A673 (cell line): ENCODE measurements around the gene HFM1. TPM values are rescaled to one million over a fixed set of nuclear protein-coding genes. Genes with fewer than 3 reads are reported as not detected.

Experiments
- BruUV-seq: library from RNA; stranded (reverse); fragments of 400-500 nt; replicated peaks from 2 replicates; lab custom pipeline; 2021; lab: Mats Ljungman, UMichigan
- CTCF ChIA-PET: fragments of 300-600 bp; sonication (Branson Sonifier 250); formaldehyde crosslinking; loops from one replicate; lab custom pipeline; 2022; ENCODE audit warnings: antibody characterized with exemption; lab: Charles Lee
- POLR2A ChIA-PET: fragments of 300-600 bp; sonication (Branson Sonifier 250); formaldehyde crosslinking; loops from one replicate; lab custom pipeline; 2022; ENCODE audit warnings: antibody characterized with exemption; ENCODE audit not compliant: low non-redundant PET; lab: Charles Lee
- DNase-seq: peaks from one replicate; pipeline ENCODE4 v3.0.0-alpha.2; 2015; ENCODE audit warnings: low spot score
- H3K27ac ChIP-seq: fragments of 200-600 bp; sonication (generic); 2 replicates; pipeline ENCODE4 v1.5.1; 2016; ENCODE audit warnings: mixed run types, low read depth, mild to moderate bottlenecking, mixed read lengths, antibody characterized with exemption, low read length; ENCODE audit not compliant: poor library complexity, severe bottlenecking
- H3K27me3 ChIP-seq: fragments of 200-600 bp; sonication (generic); replicated peaks from 2 replicates; pipeline ENCODE4 v1.6.1; 2017; ENCODE audit warnings: mixed run types, low read depth, mild to moderate bottlenecking, mixed read lengths, antibody characterized with exemption, low read length; ENCODE audit not compliant: insufficient read depth, poor library complexity
- H3K36me3 ChIP-seq: fragments of 200-600 bp; sonication (generic); 2 replicates; pipeline ENCODE4 v1.6.1; 2016; ENCODE audit warnings: mixed run types, mild to moderate bottlenecking, mixed read lengths, antibody characterized with exemption, low read length; ENCODE audit not compliant: insufficient read depth, poor library complexity, severe bottlenecking
- H3K4me1 ChIP-seq: fragments of 200-600 bp; sonication (generic); 2 replicates; pipeline ENCODE4 v1.6.1; 2017; ENCODE audit warnings: mixed run types, mild to moderate bottlenecking, mixed read lengths, antibody characterized with exemption, low read length; ENCODE audit not compliant: insufficient read depth, poor library complexity, severe bottlenecking
- H3K4me3 ChIP-seq: fragments of 200-600 bp; sonication (generic); 2 replicates; pipeline ENCODE4 v1.5.1; 2016; ENCODE audit warnings: low read depth, mixed run types, mild to moderate bottlenecking, mixed read lengths, low read length; ENCODE audit not compliant: poor library complexity, severe bottlenecking
- H3K9me3 ChIP-seq: fragments of 200-600 bp; sonication (generic); 2 replicates; pipeline ENCODE4 v1.6.1; 2016; ENCODE audit warnings: mixed run types, low read depth, mild to moderate bottlenecking, mixed read lengths, antibody characterized with exemption, low read length; ENCODE audit not compliant: poor library complexity, severe bottlenecking
- CTCF ChIP-seq: fragments of 300-800, 200-600 bp; sonication (generic); conservative IDR thresholded peaks from 2 replicates; pipeline ENCODE4 v1.5.1; 2017; ENCODE audit warnings: low read depth, mild to moderate bottlenecking, antibody characterized with exemption, low read length, moderate library complexity, mixed read lengths
- EZH2 ChIP-seq: fragments of 200-600 bp; sonication (generic); IDR thresholded peaks from 2 replicates; pipeline ENCODE4 v1.6.1; 2017; ENCODE audit warnings: borderline replicate concordance, low read depth, mild to moderate bottlenecking, mixed read lengths, antibody characterized with exemption, low read length; ENCODE audit not compliant: poor library complexity, severe bottlenecking
- intact Hi-C: fragments of 100-400 bp; cut with micrococcal nuclease; formaldehyde crosslinking; loops from one replicate; pipeline ENCODE4 v1.10.0; 2022; ENCODE audit not compliant: unreplicated experiment
- total RNA-seq: library from RNA; stranded (reverse); gene quantifications from 2 replicates; pipeline ENCODE4 v1.2.3, GENCODE V29; 2021

Gene HFM1
- total RNA-seq, 1 experiment from 2014 or later, result 0.69 TPM

GRCh38 chr1:91243171-91243570 lies 161.5 kb downstream of the HFM1 start:
- intact Hi-C loops, result no loop called here
- ChIA-PET CTCF (no interaction called here), POLR2A (no interaction called here)
- H3K4me1 ChIP-seq, result no peaks in the 10 kb centered on the region
- no peak overlapping the region for H3K27ac ChIP-seq
- no peak overlapping the region for H3K4me3 ChIP-seq
- no peaks in the 10 kb centered on the region for H3K27me3 ChIP-seq
- H3K9me3 ChIP-seq, result no peaks in the 10 kb centered on the region
- no peak for DNase-seq
- no peak for TF ChIP-seq CTCF
- no TSS peak for BruUV-seq
- H3K36me3 ChIP-seq, result no peaks in the 10 kb centered on the region

- TF ChIP-seq CTCF, result no peak
- no peak for TF ChIP-seq EZH2
- no peaks in the 10 kb centered on the region for H3K9me3 ChIP-seq
- H3K36me3 ChIP-seq, result no peaks in the 10 kb centered on the region
- ChIA-PET POLR2A (no interaction called here), CTCF (no interaction called here)
- intact Hi-C loops, result no loop called here
- no TSS peak for BruUV-seq
- H3K27ac ChIP-seq, result no peak overlapping the region
- no peaks in the 10 kb centered on the region for H3K4me1 ChIP-seq
- DNase-seq, result no peak
- H3K4me3 ChIP-seq, result no peak overlapping the region
- H3K27me3 ChIP-seq, result no peaks in the 10 kb centered on the region
These were observed 170.5 kb downstream of the HFM1 start for GRCh38 chr1:91234181-91234580.

DNA sequence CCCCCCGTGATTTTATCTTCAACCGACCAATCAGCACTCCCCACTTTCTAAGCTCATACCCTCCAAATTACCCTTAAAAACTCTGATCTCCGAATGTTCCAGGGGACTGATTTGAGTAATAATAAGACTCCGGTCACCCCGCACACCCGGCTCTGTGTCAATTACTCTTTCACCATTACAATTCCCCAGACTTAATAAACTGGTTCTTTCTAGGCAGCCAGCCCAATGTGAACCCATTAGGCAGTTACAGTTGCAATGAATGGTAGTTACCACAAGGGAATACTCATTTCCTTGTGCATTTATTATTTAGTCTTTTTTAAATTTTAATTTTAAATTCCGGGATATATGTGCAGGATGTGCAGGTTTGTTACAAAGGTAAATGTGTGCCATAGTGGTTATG lies 177.9 kb downstream of the HFM1 start:
- BruUV-seq, result no TSS peak
- no peak for TF ChIP-seq EZH2
- ChIA-PET POLR2A (no interaction called here), CTCF (no interaction called here)
- Histone ChIP-seq H3K27me3 (no peaks in the 10 kb centered on the region), H3K27ac (no peak overlapping the region), H3K9me3 (no peaks in the 10 kb centered on the region), H3K36me3 (no peaks in the 10 kb centered on the region), H3K4me1 (no peaks in the 10 kb centered on the region), H3K4me3 (no peak overlapping the region)
- DNase-seq, result no peak
- intact Hi-C loops, result no loop called here

DNA sequence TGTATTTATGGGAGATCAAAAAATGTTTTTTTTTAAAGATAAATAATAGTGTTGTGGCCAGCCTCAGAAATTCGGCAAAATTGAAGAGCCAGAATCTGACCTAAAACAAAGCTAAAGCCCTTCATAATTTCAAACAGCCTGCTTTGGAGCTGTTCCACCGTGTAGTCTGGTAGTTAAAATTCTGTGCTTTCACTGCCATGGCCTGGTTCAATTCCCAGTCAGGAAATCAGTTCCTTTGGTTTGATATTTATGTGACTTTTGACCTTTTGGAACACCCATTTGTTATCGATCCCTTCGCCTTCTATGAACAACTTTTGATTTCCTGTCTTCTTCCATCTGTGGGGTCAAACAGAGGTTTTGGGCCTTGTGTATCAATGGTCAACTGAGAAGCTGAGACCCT lies 179.8 kb downstream of the HFM1 start:
- BruUV-seq, result no TSS peak
- H3K4me1 ChIP-seq, result no peaks in the 10 kb centered on the region
- CTCF ChIA-PET, result no interaction called here

More for the DNA sequence above, 179.8 kb downstream of the HFM1 start:
- Histone ChIP-seq H3K4me3 (no peak overlapping the region), H3K36me3 (no peaks in the 10 kb centered on the region), H3K27ac (no peak overlapping the region), H3K27me3 (no peaks in the 10 kb centered on the region), H3K9me3 (no peaks in the 10 kb centered on the region)
- no peak for DNase-seq
- intact Hi-C loops, result no loop called here
- no peak for TF ChIP-seq EZH2
- TF ChIP-seq CTCF, result no peak
- POLR2A ChIA-PET, result no interaction called here
